Ureter (tissue), 1 donor: Measurements from ENCODE around the gene ACTL9. TPM values are rescaled to one million over a fixed set of nuclear protein-coding genes. Genes with fewer than 3 reads are reported as not detected.
"Not testable (repeated sequence)": the region's sequence is repeated elsewhere in the genome, so short reads cannot be mapped to it uniquely, and the experiment has no call there.

Experiments
- DNase-seq: peaks from one replicate; pipeline ENCODE4 v3.0.0-alpha.2; 2020; ENCODE audit warnings: low spot score
- total RNA-seq: library from RNA; stranded (reverse); gene quantifications from one replicate; pipeline ENCODE4 v1.2.4, GENCODE V29; 2023
- donor health status: DM: yes; HTN: yes; CAD: no.

Gene ACTL9, protein sequence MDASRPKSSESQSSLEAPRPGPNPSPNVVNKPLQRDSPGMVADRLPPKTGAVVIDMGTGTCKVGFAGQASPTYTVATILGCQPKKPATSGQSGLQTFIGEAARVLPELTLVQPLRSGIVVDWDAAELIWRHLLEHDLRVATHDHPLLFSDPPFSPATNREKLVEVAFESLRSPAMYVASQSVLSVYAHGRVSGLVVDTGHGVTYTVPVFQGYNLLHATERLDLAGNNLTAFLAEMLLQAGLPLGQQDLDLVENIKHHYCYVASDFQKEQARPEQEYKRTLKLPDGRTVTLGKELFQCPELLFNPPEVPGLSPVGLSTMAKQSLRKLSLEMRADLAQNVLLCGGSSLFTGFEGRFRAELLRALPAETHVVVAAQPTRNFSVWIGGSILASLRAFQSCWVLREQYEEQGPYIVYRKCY
- not detected for total RNA-seq

DNA sequence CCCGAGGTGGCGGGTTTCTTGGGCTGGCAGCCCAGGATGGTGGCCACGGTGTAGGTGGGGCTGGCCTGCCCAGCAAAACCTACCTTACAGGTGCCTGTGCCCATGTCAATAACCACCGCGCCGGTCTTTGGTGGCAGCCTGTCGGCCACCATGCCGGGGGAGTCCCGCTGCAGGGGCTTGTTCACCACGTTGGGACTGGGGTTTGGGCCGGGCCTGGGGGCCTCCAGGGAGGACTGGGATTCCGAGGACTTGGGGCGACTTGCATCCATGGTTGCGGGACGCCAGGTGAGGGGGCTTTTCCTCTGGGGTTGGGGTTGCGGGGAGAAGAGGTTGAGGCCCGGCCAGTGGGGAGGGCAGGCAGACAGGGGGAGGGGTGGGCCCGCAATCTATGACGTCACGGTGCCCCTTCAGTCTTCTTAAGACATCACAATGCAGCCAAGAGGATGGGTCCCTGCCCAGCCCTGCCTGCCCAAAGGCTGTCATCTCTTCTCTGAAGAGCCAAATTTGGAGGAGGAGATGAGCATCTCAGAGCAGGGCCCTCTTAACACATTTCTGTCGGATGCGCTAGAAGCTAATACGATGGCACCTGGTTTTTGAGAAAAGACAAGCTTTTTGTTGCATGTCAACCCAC lies at the start of gene ACTL9:
ACTL9 (minus strand) TSS at position 363 of the 631 bp plus-strand sequence; CDS start at position 269, 94 bp downstream.
- DNase-seq = no peak

DNA sequence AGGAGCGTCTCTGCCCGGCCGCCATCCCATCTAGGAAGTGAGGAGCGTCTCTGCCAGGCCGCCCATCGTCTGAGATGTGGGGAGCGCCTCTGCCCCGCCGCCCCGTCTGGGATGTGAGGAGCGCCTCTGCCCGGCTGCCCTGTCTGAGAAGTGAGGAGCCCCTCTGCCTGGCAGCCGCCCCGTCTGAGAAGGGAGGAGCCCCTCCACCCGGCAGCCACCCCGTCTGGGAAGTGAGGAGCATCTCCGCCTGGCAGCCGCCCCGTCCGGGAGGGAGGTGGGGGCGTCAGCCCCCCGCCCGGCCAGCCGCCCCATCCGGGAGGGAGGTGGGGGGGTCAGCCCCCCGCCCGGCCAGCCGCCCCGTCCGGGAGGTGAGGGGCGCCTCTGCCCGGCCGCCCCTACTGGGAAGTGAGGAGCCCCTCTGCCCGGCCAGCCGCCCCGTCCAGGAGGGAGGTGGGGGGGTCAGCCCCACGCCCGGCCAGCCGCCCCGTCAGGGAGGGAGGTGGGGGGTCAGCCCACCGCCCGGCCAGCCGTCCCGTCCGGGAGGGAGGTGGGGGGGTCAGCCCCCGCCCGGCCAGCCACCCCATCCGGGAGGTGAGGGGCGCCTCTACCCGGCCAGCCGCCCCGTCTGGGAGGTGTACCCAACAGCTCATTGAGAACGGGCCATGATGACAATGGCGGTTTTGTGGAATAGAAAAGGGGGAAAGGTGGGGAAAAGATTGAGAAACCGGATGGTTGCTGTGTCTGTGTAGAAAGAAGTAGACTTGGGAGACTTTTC lies 40.9 kb upstream of the ACTL9 start:
- not testable (repeated sequence) for DNase-seq

- no peak for DNase-seq
Observed at GRCh38 chr19:8738377-8738776, 39.8 kb upstream of the ACTL9 start.

GRCh38 chr19:8731428-8732169 lies 33.0 kb upstream of the ACTL9 start:
- DNase-seq = no peak

GRCh38 chr19:8724276-8724675 lies 25.7 kb upstream of the ACTL9 start:
- DNase-seq = no peak

DNA sequence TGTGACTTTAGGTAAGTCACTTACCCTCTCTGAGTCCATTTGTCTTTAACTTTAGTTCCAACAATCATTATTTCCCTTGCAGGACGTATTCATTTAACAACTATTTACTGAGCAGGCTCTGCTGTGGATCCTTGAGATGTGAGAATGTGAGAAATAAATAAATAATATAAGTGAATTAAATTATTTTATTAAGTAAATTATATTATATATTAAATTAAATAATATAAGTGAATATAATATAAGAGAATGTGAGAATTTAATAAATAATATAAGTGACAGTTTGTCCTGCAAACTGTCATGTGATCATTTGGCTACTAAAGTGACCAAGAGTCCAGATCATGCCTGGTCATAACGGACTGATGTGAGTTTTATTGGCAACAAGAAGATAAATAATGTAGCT lies 23.4 kb upstream of the ACTL9 start:
- DNase-seq = no peak

GRCh38 chr19:8721334-8721733 lies 22.7 kb upstream of the ACTL9 start, which contains the start of gene OR2Z1:
OR2Z1 (plus strand) TSS chr19:8721634; CDS start chr19:8731029, 9,395 bp downstream.
- no peak for DNase-seq

- not testable (repeated sequence) for DNase-seq
Observed at GRCh38 chr19:8710337-8710736, 11.7 kb upstream of the ACTL9 start.

DNA sequence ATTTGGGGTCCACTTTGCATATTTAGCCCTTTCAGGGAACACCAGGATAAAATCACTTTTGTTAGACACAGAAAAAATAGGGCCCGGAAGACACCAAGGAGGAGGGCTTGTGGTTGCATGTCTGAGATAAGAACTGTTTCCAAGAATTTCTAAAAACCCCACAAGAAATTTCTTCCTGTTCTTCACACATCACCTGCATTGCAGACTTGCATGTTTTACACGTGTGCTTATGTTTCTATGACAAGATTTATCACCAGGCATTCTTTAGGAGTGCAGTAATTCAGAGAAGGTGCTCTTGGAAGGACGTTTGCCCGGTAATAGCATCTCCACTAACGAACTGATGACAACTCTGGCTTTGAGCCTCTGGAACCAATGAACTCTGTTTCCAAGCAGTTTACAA lies 7.1 kb upstream of the ACTL9 start:
- no peak for DNase-seq

GRCh38 chr19:8705304-8705703 lies 6.7 kb upstream of the ACTL9 start:
- not testable (repeated sequence) for DNase-seq

- DNase-seq = no peak
Observed at GRCh38 chr19:8703223-8703622, 4.6 kb upstream of the ACTL9 start.

GRCh38 chr19:8702350-8702749 lies 3.8 kb upstream of the ACTL9 start:
- no peak for DNase-seq

- no peak for DNase-seq
Observed at GRCh38 chr19:8700956-8701355, 2.4 kb upstream of the ACTL9 start.

DNA sequence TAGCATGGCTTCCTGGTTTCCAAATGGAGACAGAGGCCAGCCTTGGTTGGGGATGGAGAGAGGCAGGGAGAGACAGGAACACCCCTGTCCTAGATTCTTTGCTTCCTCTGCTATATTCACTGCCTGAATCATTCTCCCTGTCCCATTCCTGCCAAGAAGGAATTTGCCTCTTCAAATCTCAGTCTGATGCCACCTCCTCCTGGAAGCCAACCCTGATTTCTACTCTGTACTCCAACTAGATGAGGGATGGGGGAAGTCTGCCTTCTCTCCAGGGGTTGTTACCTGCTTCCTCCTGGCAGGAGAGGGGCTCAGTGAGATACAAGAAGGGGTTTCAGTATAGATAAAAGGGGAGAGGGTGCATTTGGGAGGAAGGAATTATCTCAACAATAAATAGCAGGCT lies 1.3 kb upstream of the ACTL9 start:
- no peak for DNase-seq

DNA sequence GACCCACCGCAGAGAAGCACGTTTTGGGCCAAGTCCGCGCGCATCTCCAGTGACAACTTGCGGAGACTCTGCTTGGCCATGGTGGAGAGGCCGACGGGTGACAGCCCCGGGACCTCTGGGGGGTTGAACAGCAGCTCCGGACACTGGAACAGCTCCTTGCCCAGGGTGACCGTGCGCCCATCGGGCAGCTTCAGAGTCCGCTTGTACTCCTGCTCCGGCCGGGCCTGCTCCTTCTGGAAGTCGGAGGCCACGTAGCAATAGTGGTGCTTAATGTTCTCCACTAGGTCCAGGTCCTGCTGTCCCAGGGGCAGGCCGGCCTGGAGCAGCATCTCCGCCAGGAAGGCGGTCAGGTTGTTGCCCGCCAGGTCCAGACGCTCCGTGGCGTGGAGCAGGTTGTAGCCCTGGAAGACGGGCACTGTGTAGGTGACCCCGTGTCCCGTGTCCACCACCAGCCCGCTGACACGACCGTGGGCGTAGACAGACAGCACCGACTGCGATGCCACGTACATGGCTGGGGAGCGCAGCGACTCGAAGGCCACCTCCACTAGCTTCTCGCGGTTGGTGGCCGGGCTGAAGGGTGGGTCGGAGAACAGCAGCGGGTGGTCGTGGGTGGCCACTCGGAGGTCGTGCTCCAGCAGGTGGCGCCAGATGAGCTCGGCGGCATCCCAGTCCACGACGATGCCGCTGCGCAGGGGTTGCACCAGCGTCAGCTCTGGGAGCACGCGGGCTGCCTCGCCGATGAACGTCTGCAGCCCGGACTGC lies 743 bp downstream of the ACTL9 start:
- DNase-seq = no peak

DNA sequence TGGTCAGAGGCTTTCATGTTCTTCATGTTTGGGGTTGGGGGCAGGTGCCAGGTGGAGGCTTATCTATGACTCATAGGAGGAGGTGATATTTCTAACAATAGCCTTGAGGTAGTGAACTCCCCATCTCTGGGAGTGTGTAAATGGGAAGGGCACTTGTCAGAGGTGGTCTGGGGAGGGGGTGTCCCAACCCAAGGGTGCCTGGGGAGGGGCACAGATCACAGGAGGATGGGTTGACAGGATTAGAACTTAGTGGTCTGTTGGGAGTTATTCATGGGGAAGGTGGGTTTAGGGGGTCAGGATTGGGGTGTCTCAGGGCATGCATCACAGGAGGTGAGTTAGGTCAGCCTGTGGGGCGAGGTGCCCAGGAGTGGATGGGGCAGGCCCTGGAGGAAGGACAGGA lies 1.6 kb downstream of the ACTL9 start:
- DNase-seq = no peak

- DNase-seq = no peak
Observed at GRCh38 chr19:8695911-8696310, 2.7 kb downstream of the ACTL9 start.

DNA sequence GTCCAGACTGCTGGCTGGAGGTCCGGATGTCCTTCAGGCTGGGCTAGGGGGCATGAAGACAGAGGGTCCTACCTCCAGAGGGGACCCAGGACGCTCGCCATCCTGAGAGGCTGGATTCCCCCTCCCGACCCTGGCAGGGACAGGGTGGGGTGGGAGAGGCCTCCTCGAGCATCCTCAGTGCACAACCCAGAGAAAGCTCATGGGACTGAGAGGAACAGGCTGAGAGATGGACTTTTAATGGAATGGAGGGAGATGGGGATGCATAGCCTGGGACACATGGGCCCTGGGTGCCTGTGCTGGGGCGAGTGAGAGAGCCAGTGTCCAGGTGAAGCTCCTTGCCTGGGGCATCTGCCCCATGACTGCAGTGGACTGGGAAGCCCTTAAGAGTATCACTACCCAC lies 3.1 kb downstream of the ACTL9 start:
- DNase-seq = no peak

DNA sequence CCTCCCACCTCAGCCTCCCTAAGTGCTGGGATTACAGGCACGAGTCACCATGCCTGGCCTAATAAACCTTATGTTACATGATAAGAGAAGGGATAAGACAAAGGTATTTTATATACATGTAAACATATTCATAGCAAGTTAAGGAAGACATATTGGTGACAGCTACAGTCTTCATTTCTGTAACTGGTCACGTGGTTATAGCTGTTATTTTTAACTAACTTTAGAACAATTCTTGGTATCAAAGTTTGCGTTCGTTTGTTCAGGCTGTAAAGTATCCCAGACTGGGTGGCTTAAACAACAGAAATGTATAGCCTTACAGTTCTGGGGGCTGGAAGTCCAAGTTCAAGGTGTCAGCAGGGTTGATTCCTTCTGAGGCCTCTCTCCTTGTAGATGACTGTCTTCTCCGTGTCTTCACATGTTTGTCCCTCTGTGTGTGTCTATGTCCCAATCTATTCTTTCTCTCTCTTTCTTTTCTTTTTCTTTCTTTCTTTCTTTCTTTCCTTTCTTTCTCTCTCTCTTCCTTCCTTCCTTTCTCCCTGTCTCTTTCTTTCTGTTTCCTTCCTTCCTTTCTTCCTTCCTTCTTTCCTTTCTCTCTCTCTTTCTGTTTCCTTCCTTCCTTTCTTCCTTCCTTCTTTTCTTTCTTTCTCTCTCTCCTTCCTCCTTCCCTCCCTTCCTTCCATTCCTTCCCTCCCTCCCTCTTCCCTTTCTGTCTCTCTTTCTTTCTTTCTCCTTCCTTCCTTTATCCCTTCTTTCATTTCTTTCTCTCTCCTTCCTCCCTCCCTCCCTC lies 7.6 kb downstream of the ACTL9 start:
- DNase-seq = no peak

DNA sequence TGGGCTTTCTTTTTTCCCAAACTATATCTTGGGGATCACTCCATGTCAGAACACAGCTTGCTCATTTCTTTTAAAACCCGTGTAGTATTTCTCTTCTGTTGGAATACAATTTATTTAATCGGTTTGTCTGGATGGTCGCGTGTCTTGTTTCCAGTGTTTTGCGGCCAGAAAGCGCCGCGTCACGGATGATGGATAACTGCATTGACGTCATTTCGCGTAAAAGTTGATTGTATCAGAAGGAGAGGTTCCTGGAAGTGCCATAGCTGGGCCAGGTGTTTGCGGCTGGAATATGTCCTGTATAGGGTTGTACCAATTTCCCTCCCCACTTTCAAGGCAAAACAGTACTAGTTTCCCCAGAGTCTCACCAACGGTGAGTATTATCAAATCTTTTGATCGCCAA lies 9.7 kb downstream of the ACTL9 start:
- DNase-seq = no peak
